ENCODE results near the gene CSNK2A2.
A peak's percentile ranks its signal among the peaks of the same experiment; 100 is the strongest.

CSNK2A2 gene

DNA sequence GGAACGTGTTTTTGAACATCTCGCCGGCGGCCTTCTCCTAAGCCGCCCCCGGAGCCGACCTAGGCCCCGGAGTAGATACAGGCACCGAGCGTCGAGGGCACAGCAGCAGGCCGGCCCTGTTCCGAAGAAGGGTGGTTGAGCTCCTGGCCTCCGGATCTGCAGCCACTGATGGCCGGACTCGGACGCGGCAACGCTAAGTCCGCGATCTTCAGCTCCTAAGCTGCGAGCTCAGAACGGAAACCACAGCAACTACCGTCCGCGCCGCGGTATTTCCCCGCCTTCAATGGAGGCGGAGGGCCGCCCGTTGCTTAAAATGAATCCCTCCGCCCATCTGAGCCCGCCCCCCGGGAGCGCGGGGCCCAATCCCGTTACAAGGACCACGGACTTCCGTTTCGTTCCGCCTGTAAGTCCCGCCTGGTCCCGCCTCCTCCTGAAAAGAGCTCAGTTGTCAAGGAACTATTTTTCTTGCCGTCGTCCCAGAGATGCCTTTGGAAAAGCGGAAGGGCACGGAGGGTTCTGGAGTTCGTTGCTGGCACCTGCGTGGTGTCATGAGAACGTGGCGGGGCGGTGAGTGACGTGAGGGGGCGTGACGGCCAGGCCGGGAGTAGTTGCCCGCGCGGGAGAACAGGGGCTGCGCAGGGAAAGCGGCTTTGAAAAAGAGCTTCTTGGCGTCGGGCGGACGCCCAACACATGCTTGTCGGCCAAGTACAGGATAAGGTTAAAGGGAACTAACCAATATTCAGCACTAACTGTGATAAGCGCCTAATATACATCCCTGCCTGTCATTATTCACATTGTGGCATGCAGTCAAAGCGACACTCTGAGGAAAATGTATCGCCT lies 68.6 kb downstream of the CSNK2A2 start, which contains the start of gene CFAP20:
Gene CFAP20 (minus strand): TSS at position 285 of the 840 bp plus-strand sequence. CDS start 266 bp downstream, at position 19.
- DNase-seq, result peak; percentile 99

GRCh38 chr16:58128711-58129096 lies 69.2 kb downstream of the CSNK2A2 start:
- DNase-seq, result no peak

DNA sequence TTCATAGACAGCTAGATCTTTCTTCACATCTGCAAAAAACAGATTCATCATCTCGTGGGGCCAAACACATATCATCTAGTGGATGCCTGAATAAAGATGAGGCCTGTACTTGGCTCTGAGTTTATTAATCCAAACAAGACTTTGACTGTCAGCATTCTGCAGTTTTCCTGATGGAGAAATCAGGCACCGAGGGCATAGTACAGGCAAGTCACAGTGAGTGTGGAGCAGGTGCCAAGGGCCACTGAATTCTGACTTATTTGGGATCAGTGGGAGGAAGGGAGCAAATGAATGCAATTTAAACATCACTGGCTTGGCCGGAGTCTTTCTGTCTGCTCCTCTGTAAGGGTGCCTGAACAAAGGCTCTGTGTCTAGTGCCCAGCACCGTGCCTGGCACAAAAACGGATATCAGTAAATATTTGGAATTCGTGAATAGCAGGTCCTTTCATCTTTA lies 69.7 kb downstream of the CSNK2A2 start:
- DNase-seq, result no peak

GRCh38 chr16:58127634-58128033 lies 70.3 kb downstream of the CSNK2A2 start:
- no peak for DNase-seq

- no peak for DNase-seq
Observed at GRCh38 chr16:58127033-58127556, 70.8 kb downstream of the CSNK2A2 start.

DNA sequence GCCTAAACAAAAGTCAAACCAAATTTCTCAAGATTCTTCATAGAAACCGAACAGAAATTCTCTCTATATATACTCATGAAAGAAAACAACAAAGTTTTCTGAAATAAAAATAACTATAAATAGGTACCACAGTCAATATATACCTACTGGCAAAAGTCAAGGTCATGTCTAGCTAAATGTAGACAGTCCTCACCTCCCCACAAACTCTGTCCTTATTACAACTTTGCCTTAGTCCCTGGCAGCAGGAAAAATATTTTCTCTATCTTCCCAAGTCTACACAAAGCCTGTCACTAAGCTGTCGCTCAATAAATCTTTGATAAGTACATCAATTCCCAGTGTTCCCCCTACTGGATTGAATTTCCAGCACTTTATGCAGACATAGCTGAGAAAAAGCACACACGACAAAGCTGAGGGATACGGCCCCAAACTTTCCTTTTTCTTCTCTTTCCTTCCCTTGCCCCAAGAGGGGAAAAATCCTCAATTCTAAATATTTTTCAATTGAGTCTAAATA lies 71.4 kb downstream of the CSNK2A2 start:
- no peak for DNase-seq

GRCh38 chr16:58125781-58126335 lies 72.0 kb downstream of the CSNK2A2 start:
- no peak for DNase-seq

- DNase-seq, result no peak
Observed at GRCh38 chr16:58125041-58125440, 72.9 kb downstream of the CSNK2A2 start.

- DNase-seq, result no peak
Observed at GRCh38 chr16:58124601-58124915, 73.3 kb downstream of the CSNK2A2 start.

GRCh38 chr16:58123896-58124600 lies 73.9 kb downstream of the CSNK2A2 start:
- no peak for DNase-seq

DNA sequence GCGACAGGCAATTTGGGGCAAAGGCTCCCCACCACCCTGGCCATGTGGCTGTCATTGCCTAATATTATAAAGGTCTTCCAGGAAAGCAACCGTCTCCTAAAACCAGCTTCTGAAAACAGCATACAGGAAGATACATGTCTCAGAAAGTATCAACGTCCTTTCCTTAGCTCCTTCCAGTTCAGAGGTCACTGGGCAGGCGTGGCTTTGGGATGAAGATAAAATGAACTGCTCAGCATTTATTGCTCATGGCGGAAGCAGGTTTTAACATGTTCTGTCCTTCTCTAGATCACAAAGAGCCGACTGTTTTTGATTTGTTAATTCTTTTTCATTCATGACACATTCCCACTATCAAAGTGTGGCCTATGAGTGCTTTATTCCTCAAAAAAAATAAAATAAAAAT lies 76.8 kb downstream of the CSNK2A2 start:
- DNase-seq, result no peak

- DNase-seq, result no peak
Observed at GRCh38 chr16:58120234-58120633, 77.7 kb downstream of the CSNK2A2 start.

GRCh38 chr16:58119509-58119845 lies 78.4 kb downstream of the CSNK2A2 start:
- DNase-seq, result peak; percentile 72

DNA sequence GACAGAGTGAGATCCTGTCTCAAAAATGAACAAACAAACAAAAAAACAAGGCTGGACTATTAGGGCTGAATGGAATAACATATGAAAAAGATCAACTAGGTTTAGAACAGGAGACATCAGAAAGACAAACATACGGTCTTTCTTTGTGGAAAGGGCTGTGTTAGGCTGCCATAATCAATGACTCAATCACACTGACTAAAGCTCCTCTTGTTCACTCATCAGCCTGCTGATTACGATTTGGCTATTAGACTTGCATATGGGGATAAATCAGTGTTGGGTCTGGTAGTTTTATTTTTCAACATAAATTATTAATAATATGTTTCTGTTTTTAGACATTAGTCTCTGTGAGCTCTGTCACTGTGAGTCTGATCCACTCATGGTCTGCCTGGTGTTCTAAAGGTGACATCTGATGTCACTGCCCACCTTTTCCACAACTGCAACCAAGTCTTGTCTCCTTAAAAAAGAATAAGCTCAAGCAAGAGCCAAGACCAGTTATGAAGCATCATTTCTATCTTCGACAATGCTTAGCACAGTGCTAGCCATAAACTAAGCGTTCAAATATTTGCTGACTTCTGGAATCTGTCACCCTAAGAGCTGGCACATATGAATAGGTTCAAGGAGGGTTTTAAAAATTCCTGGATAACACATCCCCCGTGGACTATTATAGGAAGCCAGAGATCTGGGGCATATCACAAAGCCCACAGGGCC lies 79.0 kb downstream of the CSNK2A2 start:
- DNase-seq, result no peak

DNA sequence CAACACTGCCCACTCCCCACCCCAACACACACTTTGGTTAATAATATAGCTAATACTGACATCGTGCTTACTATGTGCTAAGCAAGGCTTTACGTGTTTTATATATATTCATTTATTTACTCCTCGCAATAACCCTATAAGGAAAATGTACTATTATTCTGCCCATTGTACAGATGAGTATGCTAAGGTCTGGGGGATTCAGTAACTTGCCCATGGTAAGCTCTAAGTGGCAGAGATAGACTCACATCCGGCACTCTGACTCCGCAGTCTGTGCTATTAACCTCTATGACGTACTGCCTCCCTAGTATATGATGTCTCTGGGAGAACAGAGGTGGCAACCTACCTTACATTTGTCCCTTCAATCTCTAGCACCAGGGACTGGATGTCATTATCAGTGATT lies 81.4 kb downstream of the CSNK2A2 start:
- DNase-seq, result no peak

DNA sequence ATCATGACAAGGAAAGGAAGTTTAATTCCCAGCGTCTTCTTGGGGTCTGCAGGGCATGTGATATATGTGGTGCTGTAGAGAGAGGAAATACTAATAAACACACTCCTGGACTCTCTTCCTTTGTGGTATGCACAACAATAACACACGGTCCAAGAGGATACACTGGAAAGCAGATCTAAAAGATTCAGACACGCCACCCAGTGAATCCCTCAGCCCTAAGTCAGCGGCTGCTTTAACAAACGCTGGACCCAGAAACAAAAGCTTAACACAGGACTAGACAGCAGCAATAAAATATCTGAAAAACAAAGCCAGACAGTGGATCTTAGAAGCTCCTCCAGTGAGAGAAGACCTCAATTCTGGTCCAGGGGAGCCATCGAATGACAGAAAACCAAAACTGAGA lies 81.8 kb downstream of the CSNK2A2 start:
- DNase-seq, result no peak

GRCh38 chr16:58114827-58115825 lies 82.8 kb downstream of the CSNK2A2 start:
- DNase-seq, result no peak

DNA sequence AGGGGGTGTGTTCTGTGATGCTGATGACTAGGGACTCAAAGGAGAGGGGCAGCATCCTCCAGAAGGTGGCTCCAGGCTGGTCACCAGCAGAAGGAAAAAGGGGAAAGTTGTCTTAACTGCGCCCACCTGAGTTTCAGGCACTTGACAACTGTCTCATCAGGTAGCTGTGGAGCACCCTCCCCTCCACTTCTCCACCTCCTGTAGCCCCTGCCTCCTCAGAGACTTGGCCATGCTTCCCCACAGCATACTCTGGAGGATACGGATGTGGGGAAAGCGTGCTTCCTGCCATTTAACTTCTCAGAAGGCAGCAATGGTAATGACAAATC lies 86.6 kb downstream of the CSNK2A2 start:
- DNase-seq, result no peak

DNA sequence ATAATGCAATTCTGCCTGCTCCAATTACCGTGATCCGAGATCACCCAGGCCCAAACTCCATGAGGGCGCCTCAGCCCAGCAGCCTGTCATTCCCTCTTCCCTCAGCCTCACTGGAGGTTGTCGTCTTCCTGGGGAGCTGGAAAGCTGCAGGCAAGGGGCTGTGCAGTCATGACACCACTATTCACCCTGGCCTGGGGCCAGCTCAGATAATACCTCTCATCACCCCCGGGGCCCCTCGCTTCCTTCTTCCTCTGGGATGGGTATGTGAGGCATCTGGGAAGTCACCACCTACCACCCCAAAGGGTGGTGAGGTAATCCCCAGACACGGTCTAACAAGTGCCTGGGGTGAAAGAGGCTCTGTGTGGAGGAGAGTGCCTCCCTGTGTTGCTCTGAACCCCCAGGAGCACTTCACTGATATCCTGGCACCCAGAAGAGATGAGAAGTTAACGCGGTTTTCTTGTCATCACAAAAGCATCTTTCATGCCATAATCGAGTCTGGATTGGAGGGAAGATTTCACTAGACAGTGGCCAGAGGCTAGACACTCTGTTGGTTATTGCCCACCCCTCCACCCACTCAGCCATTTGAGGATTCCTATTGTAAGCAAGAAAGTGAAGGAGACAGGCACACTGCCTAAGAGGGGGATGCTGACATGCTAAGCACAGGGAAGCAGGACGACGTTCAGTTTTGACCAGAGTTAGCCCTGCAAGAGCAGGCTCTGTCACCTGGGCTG lies 87.2 kb downstream of the CSNK2A2 start:
- DNase-seq, result no peak

DNA sequence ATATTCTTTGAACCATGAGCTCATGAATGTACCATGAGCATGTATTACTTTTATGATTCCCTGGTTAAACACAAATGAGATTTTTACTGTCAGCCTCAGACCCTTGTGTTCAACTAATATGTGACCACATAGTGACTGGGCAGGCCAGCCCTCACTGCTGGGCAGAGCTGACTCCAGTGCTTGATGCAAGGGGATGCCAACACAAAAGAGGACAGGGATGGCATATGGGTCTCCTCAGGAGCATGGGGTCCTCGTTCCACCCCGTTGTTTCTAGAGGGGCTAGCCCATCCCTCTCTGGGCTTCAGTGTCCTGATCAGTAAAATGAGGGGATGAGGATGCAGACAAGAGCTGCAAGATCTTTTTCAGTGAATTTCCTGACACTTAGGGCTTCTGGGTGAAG lies 88.0 kb downstream of the CSNK2A2 start:
- DNase-seq, result no peak

- DNase-seq, result no peak
Observed at GRCh38 chr16:58109330-58109729, 88.6 kb downstream of the CSNK2A2 start.
